Left colon (tissue), 2 donors: ENCODE results near the gene EIF6. TPM values are rescaled to one million over a fixed set of nuclear protein-coding genes. Genes with fewer than 3 reads are reported as not detected.
"Not testable (repeated sequence)": the region's sequence is repeated elsewhere in the genome, so short reads cannot be mapped to it uniquely, and the experiment has no call there.

Experiments
- ATAC-seq: fragments of 200-7000 bp; cut with Tn5 transposase; one replicate; pipeline ENCODE4 v1.9.1; 2020; ENCODE audit warnings: mild to moderate bottlenecking, moderate library complexity
- DNase-seq, 2 donors: peaks; one replicate each; pipeline ENCODE4 v3.0.0-alpha.2; 2020
- intact Hi-C, 2 donors: fragments of 100-400 bp; cut with DNase I in 1 of 2; cut with micrococcal nuclease in 1 of 2; formaldehyde crosslinking; loops; one replicate each; pipeline versions ENCODE4 v1.11.2 to v1.14.0; 2022; cut with DNase I, micrococcal nuclease
- total RNA-seq, 2 donors: library from RNA; stranded (reverse); fragmentation: NEBNext Ultra II Directional; extraction: Animal tissue kit (Norgen Biotek cat#: 25700); gene quantifications; one replicate each; pipeline ENCODE4 v1.2.1, GENCODE V29; 2021
- donor health status: DM: no; HTN: no; CAD: no.
- donor health status: DM: yes; HTN: yes; CAD: no.

Gene EIF6
- total RNA-seq, 2 donors from 2014 or later, result 199 to 225 TPM

GRCh38 chr20:35271073-35271882 is 13.3 kb downstream of the EIF6 start:
- no peak for ATAC-seq
- no peak for DNase-seq
- intact Hi-C loops, result no loop called here

- intact Hi-C loops, result no loop called here
- DNase-seq (no peak), ATAC-seq (no peak)
These were observed 14.3 kb downstream of the EIF6 start for GRCh38 chr20:35270021-35270902.

- intact Hi-C loops, result no loop called here
- DNase-seq (peak; percentile 51 to 74), ATAC-seq (peak; percentile 79)
These were observed 15.4 kb downstream of the EIF6 start for GRCh38 chr20:35269055-35269781.

GRCh38 chr20:35267092-35267491 is 17.5 kb downstream of the EIF6 start:
- no peak for DNase-seq
- ATAC-seq, result no peak
- intact Hi-C loops, result no loop called here

- intact Hi-C loops, result no loop called here
- ATAC-seq (no peak), DNase-seq (no peak)
These were observed 19.8 kb downstream of the EIF6 start for GRCh38 chr20:35264755-35265154.

- intact Hi-C loops, result no loop called here
- DNase-seq (no peak), ATAC-seq (peak; percentile 78)
These were observed 20.8 kb downstream of the EIF6 start for GRCh38 chr20:35263532-35264341.

- ATAC-seq, result peak; percentile 86
- DNase-seq, result peak; percentile 43 to 61
- intact Hi-C loops, result not testable (repeated sequence)
These were observed 21.6 kb downstream of the EIF6 start for GRCh38 chr20:35262731-35263531.

- DNase-seq, intact Hi-C loops, ATAC-seq: not testable (repeated sequence)
These were observed 22.3 kb downstream of the EIF6 start for GRCh38 chr20:35262321-35262720.

GRCh38 chr20:35260426-35260825 is 24.1 kb downstream of the EIF6 start:
- ATAC-seq, result no peak
- intact Hi-C loops, result no loop called here

GRCh38 chr20:35257175-35257909 is 27.2 kb downstream of the EIF6 start:
- no peak for DNase-seq
- intact Hi-C loops, result no loop called here
- no peak for ATAC-seq

More at GRCh38 chr20:35260426-35260825, 24.1 kb downstream of the EIF6 start:
- DNase-seq, result no peak

- ATAC-seq (no peak), DNase-seq (no peak)
- intact Hi-C loops, result no loop called here
These were observed 30.0 kb downstream of the EIF6 start for GRCh38 chr20:35254448-35254999.

- DNase-seq (no peak), ATAC-seq (peak; percentile 74)
- intact Hi-C loops, result no loop called here
These were observed 31.6 kb downstream of the EIF6 start for GRCh38 chr20:35253010-35253409.

- intact Hi-C loops, DNase-seq: not testable (repeated sequence)
- peak; percentile 52 for ATAC-seq
These were observed 32.0 kb downstream of the EIF6 start for GRCh38 chr20:35252598-35252997.

GRCh38 chr20:35252037-35252461 is 32.5 kb downstream of the EIF6 start:
- peak; percentile 27 for ATAC-seq
- no peak for DNase-seq

GRCh38 chr20:35251613-35251940 is 33.0 kb downstream of the EIF6 start:
- DNase-seq (no peak), ATAC-seq (no peak)
- intact Hi-C loops, result no loop called here

More at GRCh38 chr20:35252037-35252461, 32.5 kb downstream of the EIF6 start:
- intact Hi-C loops, result no loop called here

- intact Hi-C loops, result no loop called here
- no peak for ATAC-seq
- DNase-seq, result no peak
These were observed 35.7 kb downstream of the EIF6 start for GRCh38 chr20:35248641-35249475.
